ENCODE measurements around the gene ANKRD18A. TPM values are rescaled to one million over a fixed set of nuclear protein-coding genes. Genes with fewer than 3 reads are reported as not detected.

The ANKRD18A gene
- total RNA-seq, 1 donor from 2014 or later = 32.3 TPM

DNA sequence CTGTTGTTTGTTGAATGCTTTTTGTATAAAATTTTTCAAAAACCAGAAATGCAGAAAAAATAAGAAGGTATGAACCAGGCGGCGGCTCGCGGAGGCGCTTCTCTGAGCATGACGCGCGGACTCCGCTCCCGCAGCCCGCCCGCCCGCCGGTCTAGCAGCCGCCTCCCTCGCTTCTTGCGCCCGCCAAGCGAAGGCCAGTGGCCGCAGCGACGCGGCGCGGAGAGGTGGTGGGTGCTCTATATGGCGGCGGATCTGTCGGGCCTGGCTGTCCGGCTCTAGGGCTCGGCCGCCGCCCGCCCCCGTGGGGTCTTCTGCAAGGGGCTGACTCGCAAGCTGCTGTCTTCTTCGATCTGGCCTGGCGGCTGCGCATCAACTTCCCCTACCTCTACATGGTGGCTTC, 93.8 kb downstream of the ANKRD18A start:
- Mint-ChIP-seq H3K9me3 (ENCODE audit: unreplicated experiment) (no peaks in the 10 kb centered on the region), H3K27me3 (ENCODE audit: unreplicated experiment) (no peaks in the 10 kb centered on the region), H3K27ac (ENCODE audit: unreplicated experiment) (no peak overlapping the region), H3K36me3 (ENCODE audit: unreplicated experiment) (no peaks in the 10 kb centered on the region), H3K4me3 (ENCODE audit: unreplicated experiment) (no peak overlapping the region), H3K4me1 (ENCODE audit: low read depth, unreplicated experiment) (no peaks in the 10 kb centered on the region)
- TF ChIP-seq, protein P1, sequence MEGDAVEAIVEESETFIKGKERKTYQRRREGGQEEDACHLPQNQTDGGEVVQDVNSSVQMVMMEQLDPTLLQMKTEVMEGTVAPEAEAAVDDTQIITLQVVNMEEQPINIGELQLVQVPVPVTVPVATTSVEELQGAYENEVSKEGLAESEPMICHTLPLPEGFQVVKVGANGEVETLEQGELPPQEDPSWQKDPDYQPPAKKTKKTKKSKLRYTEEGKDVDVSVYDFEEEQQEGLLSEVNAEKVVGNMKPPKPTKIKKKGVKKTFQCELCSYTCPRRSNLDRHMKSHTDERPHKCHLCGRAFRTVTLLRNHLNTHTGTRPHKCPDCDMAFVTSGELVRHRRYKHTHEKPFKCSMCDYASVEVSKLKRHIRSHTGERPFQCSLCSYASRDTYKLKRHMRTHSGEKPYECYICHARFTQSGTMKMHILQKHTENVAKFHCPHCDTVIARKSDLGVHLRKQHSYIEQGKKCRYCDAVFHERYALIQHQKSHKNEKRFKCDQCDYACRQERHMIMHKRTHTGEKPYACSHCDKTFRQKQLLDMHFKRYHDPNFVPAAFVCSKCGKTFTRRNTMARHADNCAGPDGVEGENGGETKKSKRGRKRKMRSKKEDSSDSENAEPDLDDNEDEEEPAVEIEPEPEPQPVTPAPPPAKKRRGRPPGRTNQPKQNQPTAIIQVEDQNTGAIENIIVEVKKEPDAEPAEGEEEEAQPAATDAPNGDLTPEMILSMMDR (IDR thresholded peaks at IDR 0.05; ENCODE audit: partially characterized antibody, unreplicated experiment) = no peak
- no peak for DNase-seq

DNA sequence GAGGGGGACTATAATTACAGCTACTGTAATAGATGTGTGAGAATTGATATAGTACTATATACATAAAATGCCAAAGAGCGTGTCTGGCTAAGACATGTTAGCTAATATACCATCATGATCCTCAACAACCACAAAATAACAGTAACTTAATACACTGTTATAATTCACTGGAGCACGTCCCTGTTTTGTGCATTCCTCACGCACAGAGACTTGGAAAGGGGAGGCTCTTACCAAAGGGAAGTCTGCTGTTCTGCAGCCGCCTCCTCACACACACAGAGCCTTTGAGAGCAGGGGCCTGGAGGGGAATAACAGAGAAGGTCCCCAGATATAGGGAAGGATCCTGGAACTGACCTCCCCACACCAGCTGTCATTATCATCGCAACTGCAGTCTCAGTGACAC, 97.3 kb downstream of the ANKRD18A start:
- no peak overlapping the region for H3K27ac Mint-ChIP-seq (ENCODE audit: unreplicated experiment)
- H3K27me3 Mint-ChIP-seq (ENCODE audit: unreplicated experiment) = no peaks in the 10 kb centered on the region
- H3K4me3 Mint-ChIP-seq (ENCODE audit: unreplicated experiment) = no peak overlapping the region
- TF ChIP-seq, protein P1 (IDR thresholded peaks at IDR 0.05; ENCODE audit: partially characterized antibody, unreplicated experiment) = no peak
- no peaks in the 10 kb centered on the region for H3K36me3 Mint-ChIP-seq (ENCODE audit: unreplicated experiment)
- no peak for DNase-seq
- H3K9me3 Mint-ChIP-seq (ENCODE audit: unreplicated experiment) = no peaks in the 10 kb centered on the region
- H3K4me1 Mint-ChIP-seq (ENCODE audit: low read depth, unreplicated experiment) = no peaks in the 10 kb centered on the region

DNA sequence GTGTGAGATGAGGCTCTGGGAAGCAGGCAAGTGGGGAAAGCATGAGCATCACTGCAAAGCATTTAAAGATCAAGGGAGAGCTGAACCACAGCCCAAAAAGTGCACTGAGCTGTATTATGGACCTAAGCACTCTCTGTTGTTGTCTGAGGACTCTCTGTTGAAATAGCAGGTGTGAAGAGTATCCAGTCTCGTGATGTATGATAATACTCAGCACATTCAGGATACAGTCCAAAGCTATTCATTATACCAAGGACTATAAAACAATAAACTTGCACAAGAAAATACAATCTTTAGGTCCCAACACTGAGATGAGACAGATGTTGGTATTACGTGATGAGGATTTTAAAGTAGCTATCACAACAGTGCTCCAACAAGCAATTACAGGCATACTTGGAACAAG, 98.6 kb downstream of the ANKRD18A start:
- H3K27me3 Mint-ChIP-seq (ENCODE audit: unreplicated experiment) = no peaks in the 10 kb centered on the region

More for the DNA sequence above, 98.6 kb downstream of the ANKRD18A start:
- no peak overlapping the region for H3K4me3 Mint-ChIP-seq (ENCODE audit: unreplicated experiment)
- no peaks in the 10 kb centered on the region for H3K9me3 Mint-ChIP-seq (ENCODE audit: unreplicated experiment)
- H3K36me3 Mint-ChIP-seq (ENCODE audit: unreplicated experiment) = no peaks in the 10 kb centered on the region
- DNase-seq = no peak
- no peaks in the 10 kb centered on the region for H3K4me1 Mint-ChIP-seq (ENCODE audit: low read depth, unreplicated experiment)
- TF ChIP-seq, protein P1 (IDR thresholded peaks at IDR 0.05; ENCODE audit: partially characterized antibody, unreplicated experiment) = no peak
- H3K27ac Mint-ChIP-seq (ENCODE audit: unreplicated experiment) = no peak overlapping the region

Other genes starting within 250 kb of the ANKRD18A start
- 15.3 TPM for gene ALDH1B1, start 227.9 kb downstream of the ANKRD18A start, total RNA-seq (ENCODE audit: unreplicated experiment)
- 590 TPM for gene IGFBPL1, start 196.1 kb downstream of the ANKRD18A start, total RNA-seq (ENCODE audit: unreplicated experiment)
- gene FAM240B, start 99.5 kb upstream of the ANKRD18A start, total RNA-seq (ENCODE audit: unreplicated experiment) = not detected

Data from glutamatergic neuron (in vitro differentiated cells).